Neural cell (in vitro differentiated cells): ENCODE results near the gene TCF15. TPM values are rescaled to one million over a fixed set of nuclear protein-coding genes. Genes with fewer than 3 reads are reported as not detected.

Experiments used
- H2AFZ ChIP-seq: fragments of 200-600, 300-800 bp; sonication (generic), shearing (Covaris generic); 2 replicates; pipeline ENCODE4 v1.6.0; 2014; ENCODE audit warnings: low read depth, mild to moderate bottlenecking, antibody characterized with exemption, low read length, moderate library complexity
- H3F3A ChIP-seq: fragments of 200-600 bp; shearing (Covaris generic); 2 replicates; pipeline ENCODE4 v1.6.1; 2016; ENCODE audit warnings: mild to moderate bottlenecking, moderate library complexity, mixed read lengths, antibody characterized with exemption, low read length; ENCODE audit not compliant: insufficient read depth, poor library complexity, severe bottlenecking
- H3K27ac ChIP-seq: fragments of 200-600, 300-800 bp; sonication (generic), shearing (Covaris generic); 2 replicates; pipeline ENCODE4 v1.5.1; 2014; ENCODE audit warnings: mild to moderate bottlenecking, low read length, moderate library complexity
- H3K27me3 ChIP-seq: fragments of 300-800, 200-600 bp; sonication (generic), shearing (Covaris generic); 2 replicates; pipeline ENCODE4 v1.6.0; 2014; ENCODE audit warnings: mild to moderate bottlenecking, low read depth, low read length, moderate library complexity; ENCODE audit not compliant: insufficient read depth
- H3K36me3 ChIP-seq: fragments of 300-800, 200-600 bp; sonication (generic), shearing (Covaris generic); 2 replicates; pipeline ENCODE4 v1.5.1; 2014; ENCODE audit warnings: mild to moderate bottlenecking, antibody characterized with exemption, low read length, moderate library complexity; ENCODE audit not compliant: insufficient read depth
- H3K4me2 ChIP-seq: fragments of 300-800, 200-600 bp; sonication (generic), shearing (Covaris generic); 2 replicates; pipeline ENCODE4 v1.6.0; 2014; ENCODE audit warnings: mild to moderate bottlenecking, low read length
- H3K4me3 ChIP-seq: fragments of 300-800, 200-600 bp; sonication (generic), shearing (Covaris generic); 2 replicates; pipeline ENCODE4 v1.5.1; 2014; ENCODE audit warnings: mild to moderate bottlenecking, low read length, moderate library complexity
- H3K79me2 ChIP-seq: fragments of 200-600 bp; shearing (Covaris generic); replicated peaks from 2 replicates; pipeline ENCODE4 v1.6.0; 2014; ENCODE audit warnings: mild to moderate bottlenecking, low read length, moderate library complexity; ENCODE audit not compliant: insufficient read depth
- H3K9ac ChIP-seq: fragments of 300-800, 200-600 bp; sonication (generic), shearing (Covaris generic); 2 replicates; pipeline ENCODE4 v1.6.1; 2016; ENCODE audit warnings: mild to moderate bottlenecking, low read length, mixed read lengths
- H3K9me2 ChIP-seq: fragments of 200-600 bp; shearing (Covaris generic); 2 replicates; pipeline ENCODE4 v1.6.1; 2016; ENCODE audit warnings: mild to moderate bottlenecking, low read length, mixed read lengths; ENCODE audit not compliant: insufficient read depth
- H3K9me3 ChIP-seq: fragments of 200-600, 300-800 bp; sonication (generic), shearing (Covaris generic); 2 replicates; pipeline ENCODE4 v1.6.1; 2016; ENCODE audit warnings: mild to moderate bottlenecking, mixed run types, low read length, moderate library complexity, mixed read lengths
- H4K20me1 ChIP-seq: fragments of 200-600 bp; shearing (Covaris generic); 2 replicates; pipeline ENCODE4 v1.6.1; 2016; ENCODE audit warnings: mild to moderate bottlenecking, mixed run types; ENCODE audit not compliant: insufficient read depth
- CTCF ChIP-seq: fragments of 450-650 bp; IDR thresholded peaks from 2 replicates; pipeline ENCODE4 v1.5.1; 2014; ENCODE audit warnings: antibody characterized with exemption, mild to moderate bottlenecking, moderate library complexity; ENCODE audit not compliant: poor library complexity, severe bottlenecking
- EP300 ChIP-seq: fragments of 450-650 bp; conservative IDR thresholded peaks from 2 replicates; pipeline ENCODE4 v1.6.1; 2014; ENCODE audit warnings: antibody characterized with exemption, mild to moderate bottlenecking, moderate library complexity; ENCODE audit not compliant: poor library complexity, severe bottlenecking
- EZH2 ChIP-seq: fragments of 200-600, 300-800 bp; shearing (Covaris generic), sonication (generic); IDR thresholded peaks from 2 replicates; pipeline ENCODE4 v1.6.1; 2014; ENCODE audit warnings: antibody characterized with exemption, low read length, borderline replicate concordance, mild to moderate bottlenecking; ENCODE audit not compliant: insufficient read depth, poor library complexity, severe bottlenecking
- MXI1 ChIP-seq: fragments of 450-650 bp; conservative IDR thresholded peaks from 2 replicates; pipeline ENCODE4 v1.6.1; 2014; ENCODE audit warnings: antibody characterized with exemption, mild to moderate bottlenecking; ENCODE audit not compliant: poor library complexity, severe bottlenecking
- POLR2AphosphoS5 ChIP-seq: IDR thresholded peaks from 2 replicates; pipeline ENCODE4 v1.6.1; 2012
- RAD21 ChIP-seq: fragments of 450-650 bp; conservative IDR thresholded peaks from 2 replicates; pipeline ENCODE4 v1.6.1; 2014; ENCODE audit warnings: antibody characterized with exemption, mild to moderate bottlenecking, moderate library complexity
- REST ChIP-seq: IDR thresholded peaks from 2 replicates; pipeline ENCODE4 v1.6.1; 2012; ENCODE audit warnings: borderline replicate concordance
- SMC3 ChIP-seq: fragments of 450-650 bp; conservative IDR thresholded peaks from 2 replicates; pipeline ENCODE4 v1.6.1; 2014; ENCODE audit warnings: antibody characterized with exemption, mild to moderate bottlenecking, moderate library complexity; ENCODE audit not compliant: poor library complexity
- TAF1 ChIP-seq: IDR thresholded peaks from 2 replicates; pipeline ENCODE4 v1.6.1; 2012; ENCODE audit warnings: low read depth
- polyA plus RNA-seq: library from polyadenylated mRNA; depleted of rRNA; stranded (reverse); fragments of >200 nt; gene quantifications from 2 replicates; pipeline ENCODE4 v1.2.3, GENCODE V29; 2014

The TCF15 gene
- polyA plus RNA-seq, 1 donor from 2014 or later, result not detected

- Histone ChIP-seq H3K27me3 (no peaks in the 10 kb centered on the region), H3K4me2 (no peak overlapping the region), H3K9ac (no peak overlapping the region), H3K9me2 (no peaks in the 10 kb centered on the region), H3K4me3 (no peak overlapping the region), H3K36me3 (no peaks in the 10 kb centered on the region), H4K20me1 (no peaks in the 10 kb centered on the region), H3K27ac (no peak overlapping the region), H2AFZ (no peak overlapping the region), H3K9me3 (no peaks in the 10 kb centered on the region), H3F3A (no peaks in the 10 kb centered on the region), H3K79me2 (no peaks in the 10 kb centered on the region)
- TF ChIP-seq RAD21 (no peak), POLR2AphosphoS5 (no peak), EZH2 (no peak), MXI1 (no peak), SMC3 (no peak), CTCF (no peak), EP300 (no peak), REST (no peak), TAF1 (no peak)
Measured at GRCh38 chr20:638579-638978, 28.5 kb upstream of the TCF15 start.

GRCh38 chr20:637559-637958 is 27.4 kb upstream of the TCF15 start:
- TF ChIP-seq REST, result no peak
- TF ChIP-seq MXI1, result no peak
- TF ChIP-seq CTCF, result no peak
- no peak for TF ChIP-seq EZH2
- no peak for TF ChIP-seq POLR2AphosphoS5
- TF ChIP-seq RAD21, result no peak
- no peak for TF ChIP-seq TAF1
- no peak for TF ChIP-seq SMC3
- TF ChIP-seq EP300, result no peak
- H3K4me3 ChIP-seq, result no peak overlapping the region
- no peaks in the 10 kb centered on the region for H3F3A ChIP-seq
- no peaks in the 10 kb centered on the region for H4K20me1 ChIP-seq
- no peaks in the 10 kb centered on the region for H3K9me3 ChIP-seq
- no peaks in the 10 kb centered on the region for H3K79me2 ChIP-seq
- no peak overlapping the region for H3K27ac ChIP-seq
- H2AFZ ChIP-seq, result no peak overlapping the region
- H3K36me3 ChIP-seq, result no peaks in the 10 kb centered on the region
- H3K9ac ChIP-seq, result no peak overlapping the region
- no peak overlapping the region for H3K4me2 ChIP-seq
- H3K27me3 ChIP-seq, result no peaks in the 10 kb centered on the region
- no peaks in the 10 kb centered on the region for H3K9me2 ChIP-seq
